Coronary artery (tissue), 2 donors: ENCODE results near the gene PLXNB1.

ENCODE experiments used
- DNase-seq: peaks from one replicate; pipeline ENCODE4 v3.0.0-alpha.2; 2017; ENCODE audit warnings: low spot score
- H3K27ac ChIP-seq, 2 donors: fragments of 200-600 bp; sonication (generic); one replicate each; pipeline ENCODE4 v1.5.1; 2016 to 2019
- H3K4me3 ChIP-seq: fragments of 200-600 bp; sonication (generic); 2 replicates; pipeline ENCODE4 v1.5.1; 2016; ENCODE audit warnings: mild to moderate bottlenecking, moderate library complexity
- CTCF ChIP-seq: fragments of 200-600 bp; sonication (generic); IDR thresholded peaks from one replicate; pipeline ENCODE4 v1.5.1; 2019; ENCODE audit warnings: antibody characterized with exemption

The PLXNB1 gene

GRCh38 chr3:48364840-48365239 is 65.0 kb downstream of the PLXNB1 start:
- TF ChIP-seq CTCF: no peak
- Histone ChIP-seq H3K4me3 (no peak overlapping the region), H3K27ac (no peak overlapping the region)
- no peak for DNase-seq

GRCh38 chr3:48361928-48362327 is 68.0 kb downstream of the PLXNB1 start:
- no peak for DNase-seq
- Histone ChIP-seq H3K27ac (no peak overlapping the region), H3K4me3 (no peak overlapping the region)
- TF ChIP-seq CTCF: no peak

GRCh38 chr3:48356419-48356818 is 73.5 kb downstream of the PLXNB1 start:
- Histone ChIP-seq H3K27ac (no peak overlapping the region), H3K4me3 (no peak overlapping the region)
- no peak for TF ChIP-seq CTCF
- no peak for DNase-seq

- Histone ChIP-seq H3K4me3 (no peak overlapping the region), H3K27ac (no peak overlapping the region)
- no peak for TF ChIP-seq CTCF
- DNase-seq: no peak
Observed at GRCh38 chr3:48353987-48354386, 75.9 kb downstream of the PLXNB1 start.
